ENCODE measurements around the gene KIF21A.
"Not testable (repeated sequence)": the region's sequence is repeated elsewhere in the genome, so short reads cannot be mapped to it uniquely, and the experiment has no call there.

KIF21A gene

GRCh38 chr12:39352471-39353017 is 90.4 kb downstream of the KIF21A start:
- FAIRE-seq, result peak; percentile 8
- DNase-seq (ENCODE audit: insufficient read length, low spot score), result no peak

- FAIRE-seq (no peak), DNase-seq (ENCODE audit: insufficient read length, low spot score) (no peak)
These were observed 91.8 kb downstream of the KIF21A start for GRCh38 chr12:39351153-39351552.

GRCh38 chr12:39348941-39349626 is 93.8 kb downstream of the KIF21A start:
- no peak for DNase-seq (ENCODE audit: insufficient read length, low spot score)
- FAIRE-seq, result no peak

- FAIRE-seq (no peak), DNase-seq (ENCODE audit: insufficient read length, low spot score) (no peak)
These were observed 94.4 kb downstream of the KIF21A start for GRCh38 chr12:39348523-39348922.

DNA sequence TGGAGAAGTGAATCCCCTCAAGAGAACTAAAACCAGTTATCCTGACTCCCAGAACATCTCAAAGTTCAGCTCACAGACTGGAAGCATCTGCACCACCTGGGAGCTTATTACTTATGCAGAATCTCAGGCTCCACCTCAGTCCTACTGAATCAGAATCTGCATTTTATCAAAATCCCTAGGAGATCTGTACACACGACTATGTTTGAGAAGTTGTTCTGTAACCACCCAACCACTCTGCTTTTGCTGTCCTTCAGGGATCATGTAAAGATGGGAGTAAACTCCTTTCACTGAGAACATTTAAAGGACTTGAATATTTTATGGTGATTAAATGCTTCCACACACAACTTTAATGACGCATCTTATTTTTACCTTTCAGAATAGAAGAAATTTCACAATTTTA is 98.0 kb downstream of the KIF21A start:
- DNase-seq (ENCODE audit: insufficient read length, low spot score) (no peak), FAIRE-seq (no peak)

GRCh38 chr12:39343665-39344064 is 99.3 kb downstream of the KIF21A start:
- DNase-seq (ENCODE audit: insufficient read length, low spot score), result no peak
- FAIRE-seq, result no peak

DNA sequence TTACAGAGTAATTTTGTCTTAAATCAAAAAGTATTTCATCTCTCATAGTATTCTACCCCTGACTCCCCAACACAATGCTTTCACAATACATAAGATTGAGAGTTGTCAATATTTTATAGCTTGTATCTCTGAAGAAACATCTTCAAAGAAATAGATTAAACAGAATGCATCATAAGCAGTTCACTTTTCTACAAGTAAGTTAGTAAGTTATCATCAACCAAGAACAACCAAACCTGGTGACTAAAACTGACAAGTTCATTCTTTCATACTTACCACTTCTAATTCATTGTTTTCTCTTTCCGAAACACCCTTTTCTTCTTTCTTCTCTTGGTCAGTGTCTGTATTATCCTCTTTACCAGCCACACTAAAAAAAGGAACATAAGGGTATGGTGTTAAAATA is 101.2 kb downstream of the KIF21A start:
- FAIRE-seq (no peak), DNase-seq (ENCODE audit: insufficient read length, low spot score) (no peak)

DNA sequence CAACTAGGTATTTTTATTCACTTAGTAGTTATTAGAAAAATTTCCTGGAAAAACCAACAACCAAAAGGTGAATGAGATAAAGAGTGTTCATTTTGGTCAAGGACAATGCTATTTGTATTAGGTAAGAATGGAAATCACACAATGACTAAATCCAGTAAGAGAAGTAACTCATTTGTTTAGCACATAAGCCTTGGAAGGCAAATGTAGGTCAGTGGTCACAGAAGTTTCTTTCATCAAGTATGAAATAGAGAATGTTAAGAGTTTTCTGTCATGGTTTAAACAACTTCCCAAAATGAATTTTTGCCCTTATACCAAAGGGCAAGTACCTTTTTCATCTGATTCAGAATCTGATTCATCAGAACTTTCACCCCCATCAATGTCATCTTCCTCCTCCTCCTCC is 101.7 kb downstream of the KIF21A start:
- FAIRE-seq (peak; percentile 37), DNase-seq (ENCODE audit: insufficient read length, low spot score) (no peak)

GRCh38 chr12:39332661-39333175 is 110.2 kb downstream of the KIF21A start:
- FAIRE-seq (no peak), DNase-seq (ENCODE audit: insufficient read length, low spot score) (no peak)

DNA sequence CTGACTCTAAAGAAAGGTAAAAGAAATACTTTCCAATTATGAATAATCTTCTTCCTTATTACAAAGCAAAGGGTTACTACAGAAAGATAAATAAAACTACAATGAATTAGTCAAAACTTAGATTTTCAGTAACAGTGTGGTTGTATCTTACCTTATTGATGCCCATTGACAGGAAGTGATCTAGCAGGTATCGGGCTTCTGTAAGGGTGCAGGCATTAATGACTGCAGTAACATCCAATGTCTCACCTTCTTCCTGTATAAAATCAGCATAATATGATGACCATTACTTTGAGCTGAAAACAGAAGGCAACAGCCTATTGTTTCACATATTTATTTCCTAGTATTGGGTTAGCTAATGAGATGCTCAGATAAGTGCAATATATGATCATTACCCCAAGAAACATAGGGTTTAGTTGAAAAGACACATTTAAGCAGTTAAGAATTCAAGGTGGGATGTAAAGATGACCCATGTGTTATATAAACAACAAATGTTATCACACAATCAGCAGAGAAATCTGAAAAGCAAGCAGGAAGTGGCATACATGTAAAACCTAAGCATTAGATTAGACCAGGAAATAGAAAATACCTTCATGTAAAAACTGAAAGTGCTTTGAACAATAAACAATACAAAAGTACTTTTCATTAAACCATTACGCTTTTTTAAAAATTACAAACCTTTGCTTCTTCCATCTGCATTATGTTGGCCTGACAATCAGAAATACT is 111.2 kb downstream of the KIF21A start:
- DNase-seq (ENCODE audit: insufficient read length, low spot score), result no peak
- peak; percentile 54 for FAIRE-seq

GRCh38 chr12:39329876-39330275 is 113.0 kb downstream of the KIF21A start:
- FAIRE-seq, result no peak

DNA sequence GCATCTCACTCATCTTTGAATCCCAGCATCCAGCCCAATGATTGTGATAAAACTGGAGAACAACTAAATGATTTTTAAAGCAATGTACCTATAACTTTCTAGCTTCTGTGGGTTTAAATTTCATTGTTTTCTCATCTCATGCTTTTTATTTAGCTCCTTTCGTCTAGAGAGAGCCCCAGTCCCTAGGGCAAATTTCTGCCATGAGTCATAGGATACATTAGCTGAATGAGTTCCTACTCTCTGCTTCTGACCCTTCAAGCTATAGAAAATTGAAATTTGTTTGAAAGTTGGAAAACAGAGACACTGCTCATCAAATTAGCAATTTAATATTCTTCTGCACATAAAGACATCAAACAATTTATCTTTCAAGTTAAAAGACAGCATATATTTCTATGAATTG is 113.9 kb downstream of the KIF21A start:
- DNase-seq (ENCODE audit: insufficient read length, low spot score), result no peak
- no peak for FAIRE-seq

More at GRCh38 chr12:39329876-39330275, 113.0 kb downstream of the KIF21A start:
- DNase-seq (ENCODE audit: insufficient read length, low spot score), result no peak

- FAIRE-seq, result no peak
- no peak for DNase-seq (ENCODE audit: insufficient read length, low spot score)
These were observed 115.0 kb downstream of the KIF21A start for GRCh38 chr12:39327965-39328364.

DNA sequence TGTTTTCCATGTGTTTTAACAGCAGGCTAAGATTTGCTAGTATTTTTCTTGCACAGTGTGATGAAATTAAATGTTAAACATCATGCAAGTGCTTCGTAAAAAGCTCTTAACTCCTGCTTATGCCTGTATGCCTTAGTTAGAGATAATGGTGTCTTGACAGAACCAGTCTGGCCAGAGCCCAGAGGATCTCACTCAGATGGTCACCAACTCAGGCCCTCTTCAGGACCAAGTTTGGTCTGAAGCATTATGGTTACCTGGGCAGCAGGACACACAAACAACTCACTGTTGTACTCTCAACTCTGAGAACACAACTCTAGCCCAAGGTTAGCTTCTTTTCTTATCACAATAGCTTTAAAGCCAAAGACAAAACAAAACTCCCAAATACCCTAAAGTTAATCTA is 115.4 kb downstream of the KIF21A start:
- FAIRE-seq (no peak), DNase-seq (ENCODE audit: insufficient read length, low spot score) (no peak)

- DNase-seq (ENCODE audit: insufficient read length, low spot score) (no peak), FAIRE-seq (no peak)
These were observed 123.7 kb downstream of the KIF21A start for GRCh38 chr12:39319180-39319579.

GRCh38 chr12:39314547-39314946 is 128.4 kb downstream of the KIF21A start:
- FAIRE-seq (no peak), DNase-seq (ENCODE audit: insufficient read length, low spot score) (no peak)

- DNase-seq (ENCODE audit: insufficient read length, low spot score), result no peak
- FAIRE-seq, result no peak
These were observed 133.4 kb downstream of the KIF21A start for GRCh38 chr12:39309516-39309915.

GRCh38 chr12:39301422-39301821 is 141.5 kb downstream of the KIF21A start:
- FAIRE-seq, result no peak
- no peak for DNase-seq (ENCODE audit: insufficient read length, low spot score)

DNA sequence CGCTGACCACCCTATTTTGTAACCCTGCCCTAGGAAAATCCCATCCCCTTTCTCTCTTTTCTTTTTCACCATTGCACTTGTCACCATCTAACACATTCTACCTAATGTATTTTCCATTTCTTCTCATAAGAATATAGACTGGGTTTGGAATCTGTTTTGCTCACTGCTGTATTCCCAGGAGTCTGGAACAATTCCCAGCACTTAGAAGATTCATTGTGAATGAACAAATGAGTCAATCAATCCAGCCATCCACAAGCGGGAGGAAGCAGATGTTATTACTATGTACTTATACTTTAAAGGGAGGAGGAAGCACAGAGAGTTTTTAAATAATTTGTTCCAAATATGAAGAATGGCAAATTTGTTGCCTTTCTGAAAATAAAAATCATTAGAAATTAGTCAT is 142.1 kb downstream of the KIF21A start:
- no peak for DNase-seq (ENCODE audit: insufficient read length, low spot score)
- FAIRE-seq, result no peak

GRCh38 chr12:39297891-39298290 is 145.0 kb downstream of the KIF21A start:
- DNase-seq (ENCODE audit: insufficient read length, low spot score) (no peak), FAIRE-seq (no peak)

DNA sequence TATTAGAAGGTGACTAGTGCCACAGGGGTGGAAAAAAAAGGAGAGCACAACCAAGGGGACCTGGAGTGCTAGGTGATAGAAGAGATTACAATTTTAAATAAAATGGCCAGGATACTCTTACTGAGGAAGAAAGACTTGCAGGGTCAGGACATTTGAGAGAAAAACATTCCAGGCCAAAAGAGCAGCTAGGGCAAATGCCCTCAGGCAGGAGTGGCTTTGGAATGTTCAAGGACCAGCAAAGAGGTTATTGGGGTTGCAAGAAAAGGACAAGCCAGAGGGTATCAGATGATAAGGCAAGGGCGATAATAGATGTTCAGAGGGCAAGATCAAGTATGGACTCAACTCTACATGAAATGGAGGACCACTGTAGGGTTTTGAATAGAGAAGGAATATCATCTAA is 146.4 kb downstream of the KIF21A start:
- FAIRE-seq, result no peak

GRCh38 chr12:39295593-39295992 is 147.3 kb downstream of the KIF21A start:
- FAIRE-seq; DNase-seq (ENCODE audit: insufficient read length, low spot score): not testable (repeated sequence)

More for the DNA sequence above, 146.4 kb downstream of the KIF21A start:
- DNase-seq (ENCODE audit: insufficient read length, low spot score), result no peak
